IPS-15b (cell line): ENCODE measurements around the gene ATP8B1.
"Not testable (repeated sequence)": the region's sequence is repeated elsewhere in the genome, so short reads cannot be mapped to it uniquely, and the experiment has no call there.

ENCODE experiments used
- H3K27me3 ChIP-seq: one replicate; pipeline ENCODE4 v1.6.1; 2013; ENCODE audit warnings: low read length; ENCODE audit not compliant: control insufficient read depth, insufficient read depth
- H3K36me3 ChIP-seq: one replicate; pipeline ENCODE4 v1.6.1; 2013; ENCODE audit warnings: low read length; ENCODE audit not compliant: control insufficient read depth, insufficient read depth
- H3K4me1 ChIP-seq: one replicate; pipeline ENCODE4 v1.6.1; 2013; ENCODE audit warnings: mild to moderate bottlenecking, low read length; ENCODE audit not compliant: control insufficient read depth, insufficient read depth
- H3K4me3 ChIP-seq: one replicate; pipeline ENCODE4 v1.5.1; 2013; ENCODE audit warnings: low read depth, low read length
- H3K9ac ChIP-seq: one replicate; pipeline ENCODE4 v1.6.1; 2013; ENCODE audit warnings: low read depth, mild to moderate bottlenecking, low read length
- H3K9me3 ChIP-seq: one replicate; pipeline ENCODE4 v1.6.1; 2013; ENCODE audit warnings: mild to moderate bottlenecking, low read length; ENCODE audit not compliant: control insufficient read depth, insufficient read depth

Gene ATP8B1

GRCh38 chr18:57666818-57667497 is 136.2 kb downstream of the ATP8B1 start:
- H3K4me3 ChIP-seq: no peak overlapping the region
- no peaks in the 10 kb centered on the region for H3K9me3 ChIP-seq
- H3K36me3 ChIP-seq: no peaks in the 10 kb centered on the region
- no peaks in the 10 kb centered on the region for H3K4me1 ChIP-seq
- H3K27me3 ChIP-seq: no peaks in the 10 kb centered on the region
- H3K9ac ChIP-seq: no peak overlapping the region

GRCh38 chr18:57664568-57665165 is 138.4 kb downstream of the ATP8B1 start:
- Histone ChIP-seq H3K9me3 (no peaks in the 10 kb centered on the region), H3K4me1 (no peaks in the 10 kb centered on the region), H3K27me3 (no peaks in the 10 kb centered on the region), H3K36me3 (no peaks in the 10 kb centered on the region), H3K9ac (no peak overlapping the region), H3K4me3 (no peak overlapping the region)

- Histone ChIP-seq H3K4me1 (no peaks in the 10 kb centered on the region), H3K4me3 (no peak overlapping the region), H3K9ac (no peak overlapping the region), H3K36me3 (no peaks in the 10 kb centered on the region), H3K9me3 (no peaks in the 10 kb centered on the region), H3K27me3 (no peaks in the 10 kb centered on the region)
Observed at GRCh38 chr18:57660961-57661360, 142.2 kb downstream of the ATP8B1 start.

GRCh38 chr18:57659460-57660102 is 143.5 kb downstream of the ATP8B1 start:
- no peak overlapping the region for H3K9ac ChIP-seq
- no peaks in the 10 kb centered on the region for H3K4me1 ChIP-seq
- no peaks in the 10 kb centered on the region for H3K9me3 ChIP-seq
- H3K36me3 ChIP-seq: no peaks in the 10 kb centered on the region
- H3K4me3 ChIP-seq: no peak overlapping the region
- H3K27me3 ChIP-seq: no peaks in the 10 kb centered on the region

GRCh38 chr18:57657542-57657941 is 145.6 kb downstream of the ATP8B1 start:
- no peaks in the 10 kb centered on the region for H3K4me1 ChIP-seq
- no peaks in the 10 kb centered on the region for H3K36me3 ChIP-seq
- H3K27me3 ChIP-seq: no peaks in the 10 kb centered on the region
- H3K9me3 ChIP-seq: no peaks in the 10 kb centered on the region
- no peak overlapping the region for H3K9ac ChIP-seq
- H3K4me3 ChIP-seq: no peak overlapping the region

- no peaks in the 10 kb centered on the region for H3K36me3 ChIP-seq
Observed at GRCh38 chr18:57655740-57656139, 147.4 kb downstream of the ATP8B1 start.

GRCh38 chr18:57651914-57652313 is 151.2 kb downstream of the ATP8B1 start:
- Histone ChIP-seq H3K4me3 (no peak overlapping the region), H3K9me3 (no peaks in the 10 kb centered on the region), H3K4me1 (no peaks in the 10 kb centered on the region), H3K9ac (no peak overlapping the region), H3K27me3 (no peaks in the 10 kb centered on the region), H3K36me3 (no peaks in the 10 kb centered on the region)

More at GRCh38 chr18:57655740-57656139, 147.4 kb downstream of the ATP8B1 start:
- Histone ChIP-seq H3K4me1 (no peaks in the 10 kb centered on the region), H3K9ac (no peak overlapping the region), H3K4me3 (no peak overlapping the region), H3K9me3 (no peaks in the 10 kb centered on the region), H3K27me3 (no peaks in the 10 kb centered on the region)

- Histone ChIP-seq H3K36me3 (no peaks in the 10 kb centered on the region), H3K27me3 (no peaks in the 10 kb centered on the region), H3K4me1 (no peaks in the 10 kb centered on the region), H3K4me3 (no peak overlapping the region), H3K9ac (no peak overlapping the region), H3K9me3 (no peaks in the 10 kb centered on the region)
Observed at GRCh38 chr18:57649556-57650500, 153.3 kb downstream of the ATP8B1 start.

- H3K9ac ChIP-seq: no peak overlapping the region
- H3K36me3 ChIP-seq: no peaks in the 10 kb centered on the region
- no peaks in the 10 kb centered on the region for H3K27me3 ChIP-seq
- H3K4me1 ChIP-seq: no peaks in the 10 kb centered on the region
- no peak overlapping the region for H3K4me3 ChIP-seq
- H3K9me3 ChIP-seq: no peaks in the 10 kb centered on the region
Observed at GRCh38 chr18:57648414-57648813, 154.7 kb downstream of the ATP8B1 start.

- H3K27me3 ChIP-seq: no peaks in the 10 kb centered on the region
- H3K36me3 ChIP-seq: peaks cover 2% of the 10 kb centered on the region
- no peaks in the 10 kb centered on the region for H3K9me3 ChIP-seq
- H3K4me1 ChIP-seq: no peaks in the 10 kb centered on the region
- H3K4me3 ChIP-seq: no peak overlapping the region
- no peak overlapping the region for H3K9ac ChIP-seq
Observed at GRCh38 chr18:57644540-57644939, 158.6 kb downstream of the ATP8B1 start.

- H3K36me3 ChIP-seq, H3K9me3 ChIP-seq, H3K4me3 ChIP-seq, H3K27me3 ChIP-seq, H3K9ac ChIP-seq, H3K4me1 ChIP-seq: not testable (repeated sequence)
Observed at GRCh38 chr18:57643726-57644125, 159.4 kb downstream of the ATP8B1 start.
